ENCODE measurements around the gene ASXL3.

ASXL3 gene

GRCh38 chr18:33585431-33585775 lies 7.4 kb downstream of the ASXL3 start:
- TF ChIP-seq ZFP3 (CRISPR knock-in tag; IDR thresholded peaks at IDR 0.05) (no peak), CSDC2 (CRISPR knock-in tag; IDR thresholded peaks at IDR 0.05) (no peak), ZNF8 (CRISPR knock-in tag; IDR thresholded peaks at IDR 0.05) (no peak), ZNF565 (CRISPR knock-in tag; conservative IDR thresholded peaks at IDR 0.05; ENCODE audit: low read depth) (no peak)
- no peak for ATAC-seq

GRCh38 chr18:33588361-33588760 lies 10.3 kb downstream of the ASXL3 start:
- no peak for TF ChIP-seq CSDC2 (CRISPR knock-in tag; IDR thresholded peaks at IDR 0.05)
- TF ChIP-seq RARB (CRISPR knock-in tag; IDR thresholded peaks at IDR 0.05), result no peak
- no peak for TF ChIP-seq CREB5 (CRISPR knock-in tag; IDR thresholded peaks at IDR 0.05; ENCODE audit: low read depth)
- ATAC-seq, result no peak

GRCh38 chr18:33593261-33593660 lies 15.2 kb downstream of the ASXL3 start:
- no peak for ATAC-seq
- TF ChIP-seq BACH2 (CRISPR knock-in tag; IDR thresholded peaks at IDR 0.05; ENCODE audit: borderline replicate concordance) (no peak), ZC3H10 (CRISPR knock-in tag; IDR thresholded peaks at IDR 0.05) (no peak), ZNF8 (CRISPR knock-in tag; IDR thresholded peaks at IDR 0.05) (no peak), ZFP30 (CRISPR knock-in tag; IDR thresholded peaks at IDR 0.05) (no peak), ZNF565 (CRISPR knock-in tag; conservative IDR thresholded peaks at IDR 0.05; ENCODE audit: low read depth) (no peak), SNAI2 (CRISPR knock-in tag; IDR thresholded peaks at IDR 0.05) (no peak), POU6F1 (CRISPR knock-in tag; IDR thresholded peaks at IDR 0.05; ENCODE audit: borderline replicate concordance, low read depth) (no peak), TSHZ2 (CRISPR knock-in tag; IDR thresholded peaks at IDR 0.05) (no peak), ZFP3 (CRISPR knock-in tag; IDR thresholded peaks at IDR 0.05) (no peak), ISL1 (CRISPR knock-in tag; IDR thresholded peaks at IDR 0.05) (no peak), ESRRG (CRISPR knock-in tag; IDR thresholded peaks at IDR 0.05) (no peak)

- ATAC-seq, result no peak
- TF ChIP-seq PPARA (CRISPR knock-in tag; IDR thresholded peaks at IDR 0.05; ENCODE audit: borderline replicate concordance) (no peak), OSR1 (CRISPR knock-in tag; IDR thresholded peaks at IDR 0.05) (no peak), BACH2 (CRISPR knock-in tag; IDR thresholded peaks at IDR 0.05; ENCODE audit: borderline replicate concordance) (no peak), ZFP30 (CRISPR knock-in tag; IDR thresholded peaks at IDR 0.05) (no peak), ZFP3 (CRISPR knock-in tag; IDR thresholded peaks at IDR 0.05) (no peak), CSRNP3 (CRISPR knock-in tag; IDR thresholded peaks at IDR 0.05) (no peak), ARNTL (CRISPR knock-in tag; IDR thresholded peaks at IDR 0.05; ENCODE audit: borderline replicate concordance, low read depth) (no peak), ISL1 (CRISPR knock-in tag; IDR thresholded peaks at IDR 0.05) (no peak), ZNF565 (CRISPR knock-in tag; conservative IDR thresholded peaks at IDR 0.05; ENCODE audit: low read depth) (no peak), CSDC2 (CRISPR knock-in tag; IDR thresholded peaks at IDR 0.05) (no peak), ZC3H10 (CRISPR knock-in tag; IDR thresholded peaks at IDR 0.05) (no peak), SNAI2 (CRISPR knock-in tag; IDR thresholded peaks at IDR 0.05) (no peak), CREB5 (CRISPR knock-in tag; IDR thresholded peaks at IDR 0.05; ENCODE audit: low read depth) (no peak), TSHZ2 (CRISPR knock-in tag; IDR thresholded peaks at IDR 0.05) (no peak), PATZ1 (CRISPR knock-in tag; IDR thresholded peaks at IDR 0.05; ENCODE audit: borderline replicate concordance) (no peak), GLIS3 (CRISPR knock-in tag; IDR thresholded peaks at IDR 0.05) (no peak), POU6F1 (CRISPR knock-in tag; IDR thresholded peaks at IDR 0.05; ENCODE audit: borderline replicate concordance, low read depth) (no peak), ZNF8 (CRISPR knock-in tag; IDR thresholded peaks at IDR 0.05) (no peak)
Observed at GRCh38 chr18:33594799-33595198, 16.8 kb downstream of the ASXL3 start.
